Epithelial cell of esophagus (primary cell): Measurements from ENCODE around the gene ZPBP2.

Experiments used
- DNase-seq: peaks from one replicate; pipeline ENCODE4 v3.0.0; 2010; ENCODE audit warnings: low read depth
- H3K4me3 ChIP-seq: 2 replicates; pipeline ENCODE4 v1.5.1; 2011; ENCODE audit warnings: mild to moderate bottlenecking, low read length, control low read depth
- CTCF ChIP-seq: IDR thresholded peaks from 2 replicates; pipeline ENCODE4 v1.5.1; 2011; ENCODE audit warnings: low read depth, mild to moderate bottlenecking, low read length, control low read depth, inconsistent platforms; ENCODE audit not compliant: insufficient read depth; ENCODE audit errors: missing control alignments

Gene ZPBP2

GRCh38 chr17:39867880-39868553, at the start of gene ZPBP2:
Gene ZPBP2 (plus strand): TSS chr17:39868202. CDS start chr17:39868355, 153 bp downstream.
- H3K4me3 ChIP-seq: no peak within 1 kb of the TSS
- DNase-seq: no peak
- TF ChIP-seq CTCF: no peak

- no peak for DNase-seq
- no peak overlapping the region for H3K4me3 ChIP-seq
- TF ChIP-seq CTCF: no peak
Observed at GRCh38 chr17:39818358-39819000, 49.5 kb upstream of the ZPBP2 start.

- no peak for DNase-seq
- no peak for TF ChIP-seq CTCF
- H3K4me3 ChIP-seq: no peak overlapping the region
Observed at GRCh38 chr17:39820541-39820940, 47.5 kb upstream of the ZPBP2 start.

- TF ChIP-seq CTCF: no peak
- H3K4me3 ChIP-seq: no peak overlapping the region
- DNase-seq: no peak
Observed at GRCh38 chr17:39820987-39821386, 47.0 kb upstream of the ZPBP2 start.

GRCh38 chr17:39822051-39822451, 46.0 kb upstream of the ZPBP2 start:
- H3K4me3 ChIP-seq: no peak overlapping the region
- no peak for DNase-seq
- TF ChIP-seq CTCF: no peak

GRCh38 chr17:39823407-39824054, 44.5 kb upstream of the ZPBP2 start:
- no peak overlapping the region for H3K4me3 ChIP-seq
- no peak for TF ChIP-seq CTCF
- DNase-seq: no peak
